NK-92 (cell line): ENCODE measurements around the gene ALOX5.
"Not testable (repeated sequence)": the region's sequence is repeated elsewhere in the genome, so short reads cannot be mapped to it uniquely, and the experiment has no call there.

Experiments
- DNase-seq: peaks from one replicate; lab custom pipeline; 2025; ENCODE audit not compliant: unreplicated experiment; lab: John Stamatoyannopoulos, UW

Gene ALOX5

GRCh38 chr10:45374350-45375052 is 485 bp downstream of the ALOX5 start:
- DNase-seq, result no peak

GRCh38 chr10:45375101-45375500 is 1.1 kb downstream of the ALOX5 start:
- DNase-seq, result no peak

GRCh38 chr10:45375716-45376231 is 1.8 kb downstream of the ALOX5 start:
- no peak for DNase-seq

- DNase-seq, result no peak
Observed at GRCh38 chr10:45376371-45376801, 2.4 kb downstream of the ALOX5 start.

- DNase-seq, result no peak
Observed at GRCh38 chr10:45377321-45377720, 3.3 kb downstream of the ALOX5 start.

- no peak for DNase-seq
Observed at GRCh38 chr10:45377858-45378257, 3.8 kb downstream of the ALOX5 start.

- no peak for DNase-seq
Observed at GRCh38 chr10:45378914-45379726, 5.1 kb downstream of the ALOX5 start.

GRCh38 chr10:45379891-45380540 is 6.0 kb downstream of the ALOX5 start:
- DNase-seq, result no peak

GRCh38 chr10:45380903-45381620 is 7.0 kb downstream of the ALOX5 start:
- no peak for DNase-seq

- DNase-seq, result no peak
Observed at GRCh38 chr10:45382591-45382990, 8.6 kb downstream of the ALOX5 start.

- DNase-seq, result no peak
Observed at GRCh38 chr10:45383682-45384330, 9.8 kb downstream of the ALOX5 start.

GRCh38 chr10:45386657-45387056 is 12.6 kb downstream of the ALOX5 start:
- no peak for DNase-seq

GRCh38 chr10:45387096-45387893 is 13.3 kb downstream of the ALOX5 start:
- no peak for DNase-seq

- not testable (repeated sequence) for DNase-seq
Observed at GRCh38 chr10:45389671-45390070, 15.7 kb downstream of the ALOX5 start.

- not testable (repeated sequence) for DNase-seq
Observed at GRCh38 chr10:45391636-45392035, 17.6 kb downstream of the ALOX5 start.

- DNase-seq, result no peak
Observed at GRCh38 chr10:45395554-45395953, 21.5 kb downstream of the ALOX5 start.

- DNase-seq, result no peak
Observed at GRCh38 chr10:45398595-45398994, 24.6 kb downstream of the ALOX5 start.

- DNase-seq, result no peak
Observed at GRCh38 chr10:45399113-45399512, 25.1 kb downstream of the ALOX5 start.

- DNase-seq, result no peak
Observed at GRCh38 chr10:45403151-45403550, 29.1 kb downstream of the ALOX5 start.
